Panc1 (cell line): Measurements from ENCODE around the gene RFX2. TPM values are rescaled to one million over a fixed set of nuclear protein-coding genes. Genes with fewer than 3 reads are reported as not detected.

Experiments used
- ATAC-seq: fragments of 200-7000 bp; cut with Tn5 transposase; 2 replicates; pipeline ENCODE4 v1.9.1; 2020; ENCODE audit warnings: mild to moderate bottlenecking, moderate library complexity
- BruUV-seq: library from RNA; stranded (reverse); fragments of 400-500 nt; replicated peaks from 2 replicates; lab custom pipeline; 2021; lab: Mats Ljungman, UMichigan
- CTCF ChIA-PET: fragments of 300-600 bp; sonication (Branson Sonifier 250); formaldehyde crosslinking; loops from one replicate; lab custom pipeline; 2022; ENCODE audit warnings: antibody characterized with exemption; lab: Charles Lee
- POLR2A ChIA-PET: fragments of 300-600 bp; sonication (Branson Sonifier 250); formaldehyde crosslinking; loops from one replicate; lab custom pipeline; 2022; ENCODE audit warnings: antibody characterized with exemption; lab: Charles Lee
- DNase-seq: peaks from one replicate; pipeline ENCODE4 v3.0.0-alpha.2; 2010; ENCODE audit warnings: low read depth, low spot score
- H3K27ac ChIP-seq: 2 replicates; pipeline ENCODE4 v1.5.1; 2011; ENCODE audit warnings: mild to moderate bottlenecking, low read length, inconsistent platforms
- H3K27me3 ChIP-seq: fragments of 200-500 bp; sonication (Bioruptor generic); 2 replicates; pipeline ENCODE4 v1.6.0; 2014; ENCODE audit warnings: low read length, inconsistent platforms; ENCODE audit not compliant: control insufficient read depth, insufficient read depth
- H3K36me3 ChIP-seq: fragments of 200-500 bp; sonication (Bioruptor generic); 2 replicates; pipeline ENCODE4 v1.5.1; 2014; ENCODE audit warnings: inconsistent platforms, mild to moderate bottlenecking, low read length, moderate library complexity; ENCODE audit not compliant: control insufficient read depth, insufficient read depth
- H3K4me1 ChIP-seq: 2 replicates; pipeline ENCODE4 v1.5.1; 2011; ENCODE audit warnings: inconsistent platforms, mild to moderate bottlenecking, low read length, moderate library complexity; ENCODE audit not compliant: control insufficient read depth, insufficient read depth
- H3K4me3 ChIP-seq, 2 experiments: 2 replicates each; pipeline ENCODE4 v1.5.1; 2011 to 2012; ENCODE audit warnings: low read depth in 2 of 2, low read length in 2 of 2, mild to moderate bottlenecking in 2 of 2, inconsistent platforms in 1 of 2, moderate library complexity in 1 of 2
- H3K9me3 ChIP-seq: fragments of 200-500 bp; sonication (Bioruptor generic); 2 replicates; pipeline ENCODE4 v1.5.1; 2014; ENCODE audit warnings: low read depth, mild to moderate bottlenecking, inconsistent platforms, low read length, moderate library complexity; ENCODE audit not compliant: control insufficient read depth, insufficient read depth
- CTCF ChIP-seq: fragments of 450-650 bp; IDR thresholded peaks from 2 replicates; pipeline ENCODE4 v1.5.1; 2017; ENCODE audit warnings: mild to moderate bottlenecking
- POLR2AphosphoS5 ChIP-seq: IDR thresholded peaks from 2 replicates; pipeline ENCODE4 v1.6.1; 2012; ENCODE audit warnings: mild to moderate bottlenecking, low read depth, low read length, moderate library complexity
- REST ChIP-seq, 2 experiments: IDR thresholded peaks; 2 replicates each; pipeline ENCODE4 v1.6.1; 2011 to 2012; ENCODE audit warnings: low read depth in 2 of 2, control low read depth in 1 of 2, low read length in 1 of 2, mild to moderate bottlenecking in 1 of 2, moderate library complexity in 1 of 2; ENCODE audit not compliant: insufficient read depth in 1 of 2
- SIN3A ChIP-seq: IDR thresholded peaks from 2 replicates; pipeline ENCODE4 v1.6.1; 2012; ENCODE audit warnings: low read depth, mild to moderate bottlenecking, low read length, moderate library complexity, borderline replicate concordance; ENCODE audit not compliant: insufficient read depth
- TCF7L2 ChIP-seq: IDR thresholded peaks from 2 replicates; pipeline ENCODE4 v1.6.1; 2011; ENCODE audit warnings: mild to moderate bottlenecking, low read depth, low read length, inconsistent platforms
- in situ Hi-C: cut with HindIII; loops from 2 replicates; pipeline ENCODE4 v1.10.0; 2016; ENCODE audit warnings: low sequenced_read_pairs, low pct_unique_long_range_greater_than_20kb
- intact Hi-C: fragments of 100-400 bp; cut with micrococcal nuclease; formaldehyde crosslinking; loops from one replicate; pipeline ENCODE4 v1.10.0; 2022; ENCODE audit not compliant: unreplicated experiment
- total RNA-seq: library from RNA; stranded (reverse); gene quantifications from one replicate; pipeline ENCODE4 v1.2.1, GENCODE V29; 2021; ENCODE audit not compliant: unreplicated experiment

The RFX2 gene
- total RNA-seq, 1 experiment from 2014 or later: 8.0 TPM

DNA sequence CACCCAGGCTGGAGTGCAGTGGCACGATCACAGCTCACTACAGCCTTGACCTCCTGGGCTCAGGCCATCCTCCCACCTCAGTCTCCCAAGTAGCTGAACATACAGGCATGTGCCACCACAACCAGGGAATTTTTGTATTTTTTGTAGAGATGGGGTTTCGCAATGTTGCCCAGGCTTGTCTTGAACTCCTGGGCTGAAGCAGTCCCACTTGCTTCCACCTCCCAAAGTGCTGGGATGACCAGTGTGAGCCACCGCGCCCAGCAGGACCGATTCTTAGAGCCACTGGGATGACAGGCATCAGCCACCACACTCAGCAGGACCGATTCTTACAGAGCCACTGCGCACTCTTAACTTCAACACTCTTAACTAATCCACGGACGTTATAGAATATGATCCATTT is 77.5 kb downstream of the RFX2 start:
- ChIA-PET POLR2A (interaction anchor here (0.7 kb wide), 1 partner anchor 14 kb away, joined by 16 read pairs; no protein-coding TSS in a partner anchor), CTCF (no interaction called here)
- no peaks in the 10 kb centered on the region for H3K9me3 ChIP-seq
- in situ Hi-C loops (no loop called here), intact Hi-C loops (no loop called here)
- ATAC-seq (no peak), DNase-seq (no peak)
- no peak for TF ChIP-seq POLR2AphosphoS5
- no peak for TF ChIP-seq SIN3A
- no peak for TF ChIP-seq CTCF
- no peak for TF ChIP-seq REST (IDR thresholded peaks at IDR 0.05; ENCODE audit: insufficient read depth in 1 of 2, low read depth in 2 of 2, low read length in 1 of 2)
- TF ChIP-seq TCF7L2: no peak
- H3K27me3 ChIP-seq: no peaks in the 10 kb centered on the region
- no peak overlapping the region for H3K4me3 ChIP-seq
- no peaks in the 10 kb centered on the region for H3K4me1 ChIP-seq
- H3K27ac ChIP-seq: no peak overlapping the region
- BruUV-seq: no TSS peak
- no peaks in the 10 kb centered on the region for H3K36me3 ChIP-seq

DNA sequence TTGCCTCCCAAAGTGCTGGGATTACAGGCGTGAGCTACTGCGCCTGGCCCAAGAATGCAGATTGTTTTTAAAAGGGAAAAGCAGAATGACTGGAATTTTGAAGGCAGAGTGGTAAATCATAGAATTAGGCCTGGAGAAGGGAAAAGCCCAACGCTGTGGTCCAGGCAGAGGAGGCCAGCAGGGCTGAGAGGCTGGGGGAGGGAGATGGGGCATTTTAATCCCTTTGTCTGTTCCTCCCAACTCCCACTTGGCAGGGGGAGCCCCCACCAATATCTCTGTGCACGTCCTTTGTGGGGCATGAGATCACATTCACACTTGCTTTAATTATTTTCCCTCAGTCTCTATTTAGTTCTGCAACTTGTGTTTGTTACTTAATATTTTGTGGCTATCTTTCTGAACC is 77.9 kb downstream of the RFX2 start:
- Histone ChIP-seq H3K27me3 (no peaks in the 10 kb centered on the region), H3K9me3 (no peaks in the 10 kb centered on the region), H3K36me3 (no peaks in the 10 kb centered on the region), H3K27ac (no peak overlapping the region), H3K4me1 (no peaks in the 10 kb centered on the region), H3K4me3 (no peak overlapping the region)
- no peak for TF ChIP-seq POLR2AphosphoS5
- TF ChIP-seq SIN3A: no peak
- DNase-seq (no peak), ATAC-seq (no peak)
- BruUV-seq: no TSS peak
- in situ Hi-C loops: no loop called here
- ChIA-PET CTCF (no interaction called here), POLR2A (no interaction called here)
- intact Hi-C loops: no loop called here

DNA sequence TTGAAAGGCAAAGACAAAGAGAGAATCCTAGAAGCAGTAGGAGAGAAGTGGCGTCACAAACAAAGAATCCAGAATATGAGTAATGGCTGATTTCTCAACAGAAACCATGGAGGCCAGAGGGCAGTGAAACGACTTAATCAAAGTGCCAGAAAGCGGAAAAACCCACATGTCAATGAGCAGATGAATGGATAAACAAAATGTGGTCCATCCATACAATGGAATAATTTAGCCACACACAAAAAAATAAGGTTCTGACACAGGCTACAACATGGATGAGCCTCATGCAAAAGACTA is 80.1 kb downstream of the RFX2 start:
- CTCF ChIA-PET: no interaction called here
- intact Hi-C loops: no loop called here
- DNase-seq (no peak), ATAC-seq (no peak)
- no peak for TF ChIP-seq REST (IDR thresholded peaks at IDR 0.05; ENCODE audit: insufficient read depth in 1 of 2, low read depth in 2 of 2, low read length in 1 of 2)
- no peak for TF ChIP-seq POLR2AphosphoS5
- no peak for TF ChIP-seq TCF7L2
- TF ChIP-seq CTCF: no peak
- no peak for TF ChIP-seq SIN3A
- no peaks in the 10 kb centered on the region for H3K9me3 ChIP-seq
- no peaks in the 10 kb centered on the region for H3K36me3 ChIP-seq
- POLR2A ChIA-PET: no interaction called here
- no peaks in the 10 kb centered on the region for H3K4me1 ChIP-seq
- no peak overlapping the region for H3K27ac ChIP-seq
- in situ Hi-C loops: no loop called here
- H3K4me3 ChIP-seq: no peak overlapping the region
- BruUV-seq: no TSS peak
- no peaks in the 10 kb centered on the region for H3K27me3 ChIP-seq
